ENCODE data around the gene ZC3H12A.

ZC3H12A gene

GRCh38 chr1:37474046-37474696 lies at the start of gene ZC3H12A (continued):
- TF ChIP-seq ZNF302 (tag by site-specific recombination; IDR thresholded peaks at IDR 0.05; ENCODE audit: low read depth) (no peak), TRIM28 (IDR thresholded peaks at IDR 0.05; ENCODE audit: borderline replicate concordance, low read length) (no peak), ELK4 (IDR thresholded peaks at IDR 0.05; ENCODE audit: borderline replicate concordance, low read depth, low read length) (no peak), SETDB1 (IDR thresholded peaks at IDR 0.05; ENCODE audit: insufficient read length, low read length) (no peak), ZNF394 (tag by site-specific recombination; IDR thresholded peaks at IDR 0.05; ENCODE audit: borderline replicate concordance) (no peak), IKZF3 (tag by site-specific recombination; IDR thresholded peaks at IDR 0.05) (peak; percentile 47), ZNF664 (tag by site-specific recombination; IDR thresholded peaks at IDR 0.05) (no peak), KLF8 (tag by site-specific recombination; IDR thresholded peaks at IDR 0.05) (peak; percentile 45; the same call in 1 of the 2 replicates), GLIS2 (tag by site-specific recombination; IDR thresholded peaks at IDR 0.05) (peak; percentile 59), ZNF530 (tag by site-specific recombination; IDR thresholded peaks at IDR 0.05; ENCODE audit: low read depth) (no peak), ZXDB (tag by site-specific recombination; IDR thresholded peaks at IDR 0.05) (no peak), ZNF37A (tag by site-specific recombination; IDR thresholded peaks at IDR 0.05) (no peak), KLF17 (tag by site-specific recombination; IDR thresholded peaks at IDR 0.05) (peak; percentile 46; the same call in 1 of the 2 replicates), REST (tag by site-specific recombination; IDR thresholded peaks at IDR 0.05) (no peak), ZNF114 (tag by site-specific recombination; IDR thresholded peaks at IDR 0.05) (no peak), ZNF266 (tag by site-specific recombination; IDR thresholded peaks at IDR 0.05; ENCODE audit: low read depth) (no peak), ZNF248 (tag by site-specific recombination; IDR thresholded peaks at IDR 0.05) (no peak), ZNF157 (tag by site-specific recombination; IDR thresholded peaks at IDR 0.05) (no peak)

- Histone ChIP-seq H3K9me3 (ENCODE audit: control insufficient read depth, insufficient read depth, low read depth, low read length) (no peaks in the 10 kb centered on the region), H3K27ac (ENCODE audit: extremely low read depth, low read depth, low read length) (no peak overlapping the region), H3K36me3 (ENCODE audit: control insufficient read depth in 2 of 2, insufficient read depth in 1 of 2, low read length in 2 of 2) (no peaks in the 10 kb centered on the region), H3K4me1 (ENCODE audit: control insufficient read depth, insufficient read depth, low read length) (no peaks in the 10 kb centered on the region), H3K4me3 (ENCODE audit: low read depth, low read length) (no peak overlapping the region)
- ChIA-PET CTCF (interaction anchor here (0.6 to 2.8 kb wide), 5 partner anchors 9 to 849 kb away, joined by 3 to 15 read pairs (median 3); no protein-coding TSS in a partner anchor), POLR2A (no interaction called here)
- TF ChIP-seq ZFP37 (tag by site-specific recombination; IDR thresholded peaks at IDR 0.05) (no peak), ZSCAN18 (tag by site-specific recombination; IDR thresholded peaks at IDR 0.05) (no peak), YY1 (tag by site-specific recombination; IDR thresholded peaks at IDR 0.05) (no peak)
Observed at GRCh38 chr1:37425221-37425620, 49.2 kb upstream of the ZC3H12A start.
